Measurements from ENCODE around the gene ALOXE3.

DNA sequence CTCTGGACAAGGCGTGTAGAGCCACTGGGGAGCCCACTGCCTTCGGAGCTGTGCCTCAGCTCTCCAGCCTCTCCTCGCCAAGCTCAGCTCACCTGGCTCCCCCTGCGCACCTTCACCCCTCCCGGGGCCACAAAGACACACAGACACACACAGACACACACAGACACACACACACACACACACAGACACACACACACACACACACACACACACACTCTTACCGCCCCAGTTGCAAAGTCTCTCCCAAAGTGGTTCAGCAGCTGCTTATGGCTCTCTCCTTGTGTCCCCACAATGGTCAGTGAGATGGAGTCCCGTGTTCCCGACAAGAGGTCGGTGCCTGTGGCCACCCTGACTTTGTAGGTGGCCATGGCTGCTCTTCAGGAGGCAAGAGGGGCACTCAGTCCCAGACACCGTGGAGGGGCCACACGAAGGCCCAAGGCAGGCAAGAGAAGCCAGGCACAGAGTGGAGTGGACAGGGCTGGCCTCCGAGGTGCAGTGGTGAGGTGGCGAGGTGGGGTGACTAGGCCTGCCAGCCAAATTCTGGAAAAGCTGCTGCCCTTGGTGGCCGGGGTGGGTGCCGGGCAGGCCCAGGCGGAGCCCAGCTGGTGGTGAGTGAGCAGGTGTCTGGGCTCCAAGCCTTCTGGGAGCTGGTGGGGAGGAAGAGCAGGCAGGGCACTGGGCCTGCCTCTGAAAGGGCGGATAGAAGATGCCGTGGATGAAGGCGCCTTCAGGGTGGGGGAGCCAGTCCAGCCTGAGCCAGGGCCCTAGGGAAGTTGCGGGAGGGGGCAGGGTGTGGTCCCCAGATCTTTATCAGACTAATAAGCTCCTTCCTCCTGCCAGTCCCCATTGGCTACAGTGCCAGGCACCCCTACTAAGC is 31.0 kb downstream of the ALOXE3 start, which contains the start of gene ALOX12B:
- TF ChIP-seq, protein P1, sequence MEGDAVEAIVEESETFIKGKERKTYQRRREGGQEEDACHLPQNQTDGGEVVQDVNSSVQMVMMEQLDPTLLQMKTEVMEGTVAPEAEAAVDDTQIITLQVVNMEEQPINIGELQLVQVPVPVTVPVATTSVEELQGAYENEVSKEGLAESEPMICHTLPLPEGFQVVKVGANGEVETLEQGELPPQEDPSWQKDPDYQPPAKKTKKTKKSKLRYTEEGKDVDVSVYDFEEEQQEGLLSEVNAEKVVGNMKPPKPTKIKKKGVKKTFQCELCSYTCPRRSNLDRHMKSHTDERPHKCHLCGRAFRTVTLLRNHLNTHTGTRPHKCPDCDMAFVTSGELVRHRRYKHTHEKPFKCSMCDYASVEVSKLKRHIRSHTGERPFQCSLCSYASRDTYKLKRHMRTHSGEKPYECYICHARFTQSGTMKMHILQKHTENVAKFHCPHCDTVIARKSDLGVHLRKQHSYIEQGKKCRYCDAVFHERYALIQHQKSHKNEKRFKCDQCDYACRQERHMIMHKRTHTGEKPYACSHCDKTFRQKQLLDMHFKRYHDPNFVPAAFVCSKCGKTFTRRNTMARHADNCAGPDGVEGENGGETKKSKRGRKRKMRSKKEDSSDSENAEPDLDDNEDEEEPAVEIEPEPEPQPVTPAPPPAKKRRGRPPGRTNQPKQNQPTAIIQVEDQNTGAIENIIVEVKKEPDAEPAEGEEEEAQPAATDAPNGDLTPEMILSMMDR (IDR thresholded peaks at IDR 0.05) = no peak
- TF ChIP-seq POLR2A (IDR thresholded peaks at IDR 0.05) = no peak
